TTC549 (cell line): Measurements from ENCODE around the gene SERPINH1.

Source experiments
- FAIRE-seq: peaks from 2 replicates; lab custom pipeline; 2012; peaks lifted over from hg19 to GRCh38; lab: Jason Lieb, UNC

Gene SERPINH1

GRCh38 chr11:75562048-75562835 lies at the start of gene SERPINH1:
Gene SERPINH1, plus strand, starts transcription at chr11:75562253. Its CDS starts 4,097 bp downstream, at chr11:75566350.
- no peak for FAIRE-seq

GRCh38 chr11:75513250-75513649 lies 48.8 kb upstream of the SERPINH1 start:
- no peak for FAIRE-seq

- no peak for FAIRE-seq
Measured at GRCh38 chr11:75514596-75514995, 47.5 kb upstream of the SERPINH1 start.

- FAIRE-seq = no peak
Measured at GRCh38 chr11:75516140-75516539, 45.9 kb upstream of the SERPINH1 start.

GRCh38 chr11:75516886-75517285 lies 45.2 kb upstream of the SERPINH1 start:
- FAIRE-seq = no peak

GRCh38 chr11:75518204-75518549 lies 43.9 kb upstream of the SERPINH1 start:
- FAIRE-seq = no peak

GRCh38 chr11:75518771-75519653 lies 43.0 kb upstream of the SERPINH1 start:
- no peak for FAIRE-seq

- no peak for FAIRE-seq
Measured at GRCh38 chr11:75520688-75521087, 41.4 kb upstream of the SERPINH1 start.

GRCh38 chr11:75522286-75523044 lies 39.6 kb upstream of the SERPINH1 start:
- FAIRE-seq = no peak

- FAIRE-seq = no peak
Measured at GRCh38 chr11:75523189-75523588, 38.9 kb upstream of the SERPINH1 start.

- no peak for FAIRE-seq
Measured at GRCh38 chr11:75523811-75524664, 38.0 kb upstream of the SERPINH1 start.

- FAIRE-seq = no peak
Measured at GRCh38 chr11:75524665-75525432, 37.2 kb upstream of the SERPINH1 start.

GRCh38 chr11:75525433-75526191 lies 36.4 kb upstream of the SERPINH1 start, which contains the start of gene GDPD5:
Gene GDPD5, minus strand, starts transcription at chr11:75525941. Its CDS starts 48,206 bp downstream, at chr11:75477735.
- no peak for FAIRE-seq

- no peak for FAIRE-seq
Measured at GRCh38 chr11:75526192-75526541, 35.9 kb upstream of the SERPINH1 start.

- FAIRE-seq = no peak
Measured at GRCh38 chr11:75527130-75527529, 34.9 kb upstream of the SERPINH1 start.

GRCh38 chr11:75527938-75528735 lies 33.9 kb upstream of the SERPINH1 start:
- FAIRE-seq = no peak

- no peak for FAIRE-seq
Measured at GRCh38 chr11:75530577-75530976, 31.5 kb upstream of the SERPINH1 start.

- FAIRE-seq = no peak
Measured at GRCh38 chr11:75531325-75531724, 30.7 kb upstream of the SERPINH1 start.
